Activated T-cell treated with anti-CD3 and anti-CD28 coated beads, Interleukin-2, amount 50 U/mL, for 72 hours (primary cell): ENCODE measurements around the gene IPPK. TPM values are rescaled to one million over a fixed set of nuclear protein-coding genes. Genes with fewer than 3 reads are reported as not detected.
A peak's percentile ranks its signal among the peaks of the same experiment; 100 is the strongest.

Experiments
- ATAC-seq, 2 donors: fragments of 150-1000 bp; cut with Tn5 transposase; replicated peaks in 1 of 2; 2 replicates each; pipeline ENCODE4 v1.10.0; 2021; ENCODE audit warnings: moderate library complexity in 2 of 2, mild to moderate bottlenecking in 1 of 2
- DNase-seq, 2 donors: peaks; one replicate each; pipeline ENCODE4 v3.0.0; 2021 to 2022; ENCODE audit warnings: mixed read lengths in 1 of 2
- H3K27ac Mint-ChIP-seq: one replicate; pipeline ENCODE4 v1.8.0; 2022; ENCODE audit warnings: mild to moderate bottlenecking, moderate library complexity, mixed read lengths
- H3K27me3 Mint-ChIP-seq: one replicate; pipeline ENCODE4 v1.8.0; 2022; ENCODE audit warnings: low read depth, mixed read lengths
- H3K36me3 Mint-ChIP-seq, 2 donors: one replicate each; pipeline ENCODE4 v1.8.0; 2022; ENCODE audit warnings: mixed read lengths in 2 of 2, mild to moderate bottlenecking in 1 of 2; ENCODE audit not compliant: insufficient read depth in 2 of 2
- H3K4me1 Mint-ChIP-seq: one replicate; pipeline ENCODE4 v1.8.0; 2022; ENCODE audit warnings: low read depth, mixed read lengths
- H3K4me3 Mint-ChIP-seq, 2 donors: one replicate each; pipeline ENCODE4 v1.8.0; 2022; ENCODE audit warnings: mild to moderate bottlenecking in 2 of 2, mixed read lengths in 2 of 2, moderate library complexity in 2 of 2
- H3K9me3 Mint-ChIP-seq, 2 donors: one replicate each; pipeline ENCODE4 v1.8.0; 2022; ENCODE audit warnings: mixed read lengths in 2 of 2
- total RNA-seq, 2 donors: library from RNA; stranded (reverse); gene quantifications; one replicate each; pipeline ENCODE4 v1.2.3, GENCODE V29; 2022

The IPPK gene, protein sequence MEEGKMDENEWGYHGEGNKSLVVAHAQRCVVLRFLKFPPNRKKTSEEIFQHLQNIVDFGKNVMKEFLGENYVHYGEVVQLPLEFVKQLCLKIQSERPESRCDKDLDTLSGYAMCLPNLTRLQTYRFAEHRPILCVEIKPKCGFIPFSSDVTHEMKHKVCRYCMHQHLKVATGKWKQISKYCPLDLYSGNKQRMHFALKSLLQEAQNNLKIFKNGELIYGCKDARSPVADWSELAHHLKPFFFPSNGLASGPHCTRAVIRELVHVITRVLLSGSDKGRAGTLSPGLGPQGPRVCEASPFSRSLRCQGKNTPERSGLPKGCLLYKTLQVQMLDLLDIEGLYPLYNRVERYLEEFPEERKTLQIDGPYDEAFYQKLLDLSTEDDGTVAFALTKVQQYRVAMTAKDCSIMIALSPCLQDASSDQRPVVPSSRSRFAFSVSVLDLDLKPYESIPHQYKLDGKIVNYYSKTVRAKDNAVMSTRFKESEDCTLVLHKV
- total RNA-seq = 10 to 100 TPM; 12.2 to 14.9 TPM

DNA sequence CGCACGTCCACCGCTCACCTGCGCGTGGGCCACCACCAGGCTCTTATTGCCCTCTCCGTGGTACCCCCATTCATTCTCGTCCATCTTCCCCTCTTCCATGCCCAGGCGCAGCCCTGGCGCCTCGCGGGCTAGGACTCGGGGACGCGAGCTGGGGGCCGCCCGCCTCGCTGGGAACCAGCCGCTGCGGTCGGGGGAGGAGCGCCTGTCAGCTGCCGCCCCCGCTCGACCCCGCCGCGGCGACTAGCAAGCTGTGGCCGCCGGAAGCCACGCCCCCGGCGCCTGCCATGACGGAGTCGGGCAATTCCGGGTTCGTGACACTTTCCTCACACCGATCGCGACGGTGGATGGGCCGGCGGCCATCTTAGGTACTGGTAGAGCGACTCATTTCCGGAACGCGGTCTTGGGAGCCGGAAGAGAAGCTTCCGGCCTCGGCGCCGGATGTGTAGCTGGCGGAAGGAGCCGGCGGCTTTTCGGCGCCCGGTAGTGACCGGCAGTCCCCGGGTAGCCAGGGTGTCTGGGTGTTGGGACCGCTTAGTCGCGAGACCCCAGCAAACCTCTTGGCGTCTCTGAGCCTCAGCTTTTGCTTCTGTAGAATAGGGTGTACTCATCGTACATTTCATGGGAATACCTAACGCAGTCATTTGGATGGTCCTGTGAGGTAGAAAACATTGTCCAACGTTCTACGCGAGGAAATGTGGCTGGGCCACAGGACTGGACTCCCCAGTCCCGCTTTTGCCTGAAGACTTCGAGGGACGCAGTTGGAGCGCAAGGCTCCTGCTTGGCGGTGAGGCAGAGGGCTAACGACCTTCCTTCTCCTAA is at the start of gene IPPK:
IPPK (minus strand) TSS at position 242 of the 819 bp plus-strand sequence; CDS start at position 99, 143 bp downstream.
- H3K36me3 Mint-ChIP-seq = peaks cover 0 to 5% of the 10 kb centered on the region in 2 donors
- no peaks in the 10 kb centered on the region for H3K27me3 Mint-ChIP-seq
- peak within 1 kb of the TSS; percentile 85 for H3K27ac Mint-ChIP-seq
- no peaks in the 10 kb centered on the region for H3K9me3 Mint-ChIP-seq
- peak; percentile 93 to 96 for ATAC-seq
- peaks cover 43% of the 10 kb centered on the region for H3K4me1 Mint-ChIP-seq
- H3K4me3 Mint-ChIP-seq = peak within 1 kb of the TSS; percentile 71 to 84
- DNase-seq = peak; percentile 99

DNA sequence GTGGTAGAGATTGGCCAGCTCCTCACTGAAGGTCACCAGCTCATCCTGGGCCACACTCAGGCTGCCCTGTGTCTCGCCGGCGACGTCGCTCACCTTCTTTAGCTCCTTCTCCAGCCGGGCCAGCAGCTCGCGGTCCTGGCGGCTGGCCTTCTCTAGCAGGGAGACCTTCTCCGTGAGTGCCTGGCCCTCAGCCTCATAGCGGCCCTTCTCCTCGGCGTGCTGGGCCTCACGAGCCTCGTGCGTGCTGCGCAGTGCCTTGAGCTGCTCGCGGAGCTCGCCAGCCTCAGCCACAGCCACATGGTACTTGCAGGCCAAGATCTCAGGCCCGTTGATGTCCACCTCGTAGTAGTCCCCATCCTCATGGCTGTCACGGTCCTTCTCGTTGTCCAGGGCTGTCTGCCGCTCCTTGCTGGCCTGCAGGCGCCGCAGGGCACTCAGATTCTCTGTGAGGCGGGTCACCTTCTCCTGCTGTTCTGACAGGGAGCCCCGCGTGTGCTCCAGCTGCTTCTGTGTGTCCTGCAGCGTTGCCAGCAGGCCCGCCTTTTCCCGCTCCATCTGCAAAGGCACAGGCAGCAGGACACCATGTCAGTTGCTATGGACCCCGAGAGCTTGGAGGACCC is 49.2 kb upstream of the IPPK start:
- H3K9me3 Mint-ChIP-seq = no peaks in the 10 kb centered on the region
- H3K36me3 Mint-ChIP-seq = peaks cover 0 to 4% of the 10 kb centered on the region in 2 donors

DNA sequence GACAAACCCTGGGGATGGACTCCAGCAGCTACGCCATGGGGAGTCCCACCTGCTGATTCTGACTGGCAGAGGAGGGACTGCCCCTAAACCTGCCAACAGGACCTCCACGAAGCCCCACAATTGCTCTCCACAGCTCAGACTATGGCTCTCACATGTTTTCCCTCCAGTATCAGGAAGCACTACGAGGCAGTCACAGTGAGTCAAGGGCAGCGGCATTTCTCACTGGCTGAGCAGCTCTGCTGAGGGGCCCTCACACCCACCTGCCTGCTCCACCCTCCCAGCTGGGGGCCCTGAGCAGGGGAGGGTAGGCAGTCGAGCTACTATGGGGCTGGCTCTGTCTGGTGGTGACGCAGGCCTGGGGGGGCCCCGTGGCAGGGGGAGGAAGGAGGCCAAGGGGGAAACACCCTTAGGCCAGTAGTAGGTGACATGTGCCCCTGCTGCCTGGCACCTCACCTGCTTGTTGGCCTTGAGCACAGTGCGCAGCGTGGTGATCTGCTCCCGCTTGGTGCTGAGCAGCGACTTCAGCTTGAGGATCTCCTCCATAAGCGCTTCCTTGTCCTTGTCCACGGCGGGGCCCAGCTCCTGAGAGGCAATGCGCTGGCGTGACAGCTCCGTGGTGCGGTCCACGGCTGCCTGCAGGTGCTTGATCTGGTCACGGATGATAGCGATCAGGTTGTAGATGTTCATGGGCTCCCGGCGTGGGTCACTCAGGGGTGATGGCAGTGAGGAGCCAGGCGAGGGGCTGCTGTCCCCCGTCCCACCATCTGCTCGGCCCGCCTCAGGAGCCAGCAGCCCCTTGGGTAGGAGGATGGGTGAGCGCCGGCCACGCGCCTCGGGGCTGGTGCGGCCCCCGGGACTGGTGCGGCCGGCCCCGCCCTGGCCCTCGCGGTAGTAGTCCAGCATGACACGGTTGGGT is 48.4 kb upstream of the IPPK start:
- no peak overlapping the region for H3K27ac Mint-ChIP-seq

More for the DNA sequence above, 49.2 kb upstream of the IPPK start:
- no peak overlapping the region for H3K27ac Mint-ChIP-seq
- H3K27me3 Mint-ChIP-seq = no peaks in the 10 kb centered on the region
- no peak for ATAC-seq
- no peaks in the 10 kb centered on the region for H3K4me1 Mint-ChIP-seq
- H3K4me3 Mint-ChIP-seq = no peak overlapping the region
- DNase-seq = no peak

DNA sequence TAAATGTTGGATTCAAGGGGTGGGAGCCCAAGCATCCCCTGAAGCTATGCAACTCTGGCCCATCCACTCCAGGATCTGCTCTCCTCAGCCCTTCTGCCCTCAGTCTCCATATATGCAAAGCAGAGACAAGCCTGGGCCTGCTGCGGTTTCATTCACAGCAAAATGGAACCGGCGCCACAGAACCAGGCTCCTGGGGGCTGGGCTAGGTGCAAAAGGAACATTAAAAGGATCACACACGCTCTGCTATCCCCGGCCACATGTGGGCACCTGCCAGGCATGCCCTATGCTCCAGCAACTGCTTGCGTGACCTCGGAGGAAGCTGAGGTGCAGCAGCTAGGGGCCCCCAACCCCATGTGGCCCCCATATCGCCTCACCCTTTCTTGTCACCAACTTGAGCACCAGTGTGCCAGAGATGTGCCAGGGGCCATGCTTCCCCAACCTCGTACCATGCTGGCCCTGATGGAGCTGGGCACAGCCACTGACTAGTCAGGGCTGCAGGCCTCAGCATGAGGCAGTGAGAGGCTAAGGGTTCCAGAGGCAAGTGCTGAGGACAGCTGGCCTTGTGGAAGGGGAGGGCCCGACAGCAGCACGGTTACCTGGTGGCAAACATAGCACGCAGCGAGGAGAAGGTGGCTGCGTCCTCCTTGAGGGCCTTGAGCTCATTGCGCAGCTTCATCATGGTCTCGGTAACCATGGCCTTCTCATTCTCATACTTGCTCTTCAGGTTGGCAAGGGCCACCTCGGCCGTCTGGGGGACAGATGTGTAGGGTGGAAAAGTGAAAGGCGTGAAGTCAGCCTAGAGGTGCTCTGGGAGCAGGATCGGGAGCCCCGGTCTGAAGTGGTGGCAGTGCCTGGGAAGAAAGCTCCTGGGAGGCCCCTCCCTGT is 47.5 kb upstream of the IPPK start:
- no peak overlapping the region for H3K4me3 Mint-ChIP-seq
- DNase-seq (no peak), ATAC-seq (no peak)
- no peaks in the 10 kb centered on the region for H3K9me3 Mint-ChIP-seq
- H3K4me1 Mint-ChIP-seq = peaks cover 13% of the 10 kb centered on the region
- no peak overlapping the region for H3K27ac Mint-ChIP-seq
- H3K36me3 Mint-ChIP-seq = peaks cover 2 to 13% of the 10 kb centered on the region in 2 donors
- no peaks in the 10 kb centered on the region for H3K27me3 Mint-ChIP-seq

More for the DNA sequence above, 48.4 kb upstream of the IPPK start:
- Mint-ChIP-seq H3K27me3 (no peaks in the 10 kb centered on the region), H3K9me3 (no peaks in the 10 kb centered on the region), H3K4me1 (peaks cover 4% of the 10 kb centered on the region), H3K36me3 (peaks cover 0 to 6% of the 10 kb centered on the region in 2 donors), H3K4me3 (no peak overlapping the region)
- ATAC-seq (peak; percentile 25 to 33), DNase-seq (no peak)

DNA sequence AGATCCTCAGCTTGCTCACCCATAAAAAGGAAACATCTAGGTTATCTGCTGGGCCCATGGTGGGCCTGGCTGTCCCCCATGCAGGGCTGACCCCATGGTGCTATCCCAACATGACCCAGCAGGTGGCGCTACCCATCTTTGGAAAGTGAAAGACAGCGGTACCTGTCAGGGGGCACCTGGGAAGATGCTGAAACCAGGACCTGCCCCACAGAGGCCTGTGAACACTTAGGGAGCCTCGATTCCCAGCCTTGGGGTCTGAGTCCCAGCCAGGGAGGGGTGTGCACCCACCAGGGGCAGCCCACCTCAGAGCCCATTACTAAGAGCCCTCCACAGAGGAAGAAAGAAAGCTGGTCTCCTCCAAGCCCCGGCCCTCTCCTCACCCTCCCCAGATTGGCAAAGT is 46.6 kb upstream of the IPPK start:
- peak; percentile 70 to 75 for ATAC-seq
- no peaks in the 10 kb centered on the region for H3K9me3 Mint-ChIP-seq
- DNase-seq = peak; percentile 81 to 86
- peaks cover 21% of the 10 kb centered on the region for H3K4me1 Mint-ChIP-seq
- H3K36me3 Mint-ChIP-seq = peaks cover 2 to 13% of the 10 kb centered on the region in 2 donors
- no peak overlapping the region for H3K4me3 Mint-ChIP-seq
- H3K27ac Mint-ChIP-seq = no peak overlapping the region
- no peaks in the 10 kb centered on the region for H3K27me3 Mint-ChIP-seq

DNA sequence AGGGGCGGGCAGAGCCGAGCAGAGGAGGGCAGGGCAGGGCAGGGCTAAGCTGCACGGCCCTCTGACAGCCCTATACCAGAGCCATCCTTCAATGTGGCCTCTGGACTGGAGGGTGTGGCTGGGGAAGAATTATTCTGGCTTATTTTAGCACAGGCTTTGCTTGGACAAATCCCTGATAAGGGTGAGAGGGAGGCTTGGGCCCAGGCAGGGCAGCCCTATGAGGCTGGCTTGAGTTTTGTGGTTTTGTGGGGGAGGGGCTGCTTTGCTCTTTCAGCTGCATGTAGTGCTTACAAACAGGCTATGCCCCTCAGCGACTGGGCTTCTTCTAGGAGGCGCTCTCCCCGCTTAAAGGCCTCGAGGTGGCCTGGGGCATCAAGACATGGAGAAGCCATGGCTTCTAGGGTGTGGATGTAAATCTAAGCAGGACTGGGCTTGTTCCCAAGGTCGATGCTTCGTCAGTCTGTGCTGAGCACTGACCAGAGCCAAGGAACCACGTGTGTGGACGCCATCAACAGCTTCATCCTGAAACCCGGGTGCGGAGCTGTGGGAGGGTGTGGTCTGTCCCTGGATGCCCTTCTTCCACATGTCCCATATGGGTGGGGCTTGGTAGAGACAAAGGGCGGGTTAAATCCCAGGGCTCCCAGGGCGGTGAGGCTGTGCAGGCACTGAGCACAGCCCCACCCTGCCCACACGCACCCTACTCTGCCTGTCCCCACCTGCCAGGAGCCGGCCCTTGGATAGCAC is 45.7 kb upstream of the IPPK start:
- ATAC-seq (no peak), DNase-seq (no peak)
- Mint-ChIP-seq H3K36me3 (peaks cover 2 to 13% of the 10 kb centered on the region in 2 donors), H3K27me3 (no peaks in the 10 kb centered on the region), H3K4me1 (peaks cover 24% of the 10 kb centered on the region), H3K9me3 (no peaks in the 10 kb centered on the region), H3K4me3 (no peak overlapping the region), H3K27ac (no peak overlapping the region)

DNA sequence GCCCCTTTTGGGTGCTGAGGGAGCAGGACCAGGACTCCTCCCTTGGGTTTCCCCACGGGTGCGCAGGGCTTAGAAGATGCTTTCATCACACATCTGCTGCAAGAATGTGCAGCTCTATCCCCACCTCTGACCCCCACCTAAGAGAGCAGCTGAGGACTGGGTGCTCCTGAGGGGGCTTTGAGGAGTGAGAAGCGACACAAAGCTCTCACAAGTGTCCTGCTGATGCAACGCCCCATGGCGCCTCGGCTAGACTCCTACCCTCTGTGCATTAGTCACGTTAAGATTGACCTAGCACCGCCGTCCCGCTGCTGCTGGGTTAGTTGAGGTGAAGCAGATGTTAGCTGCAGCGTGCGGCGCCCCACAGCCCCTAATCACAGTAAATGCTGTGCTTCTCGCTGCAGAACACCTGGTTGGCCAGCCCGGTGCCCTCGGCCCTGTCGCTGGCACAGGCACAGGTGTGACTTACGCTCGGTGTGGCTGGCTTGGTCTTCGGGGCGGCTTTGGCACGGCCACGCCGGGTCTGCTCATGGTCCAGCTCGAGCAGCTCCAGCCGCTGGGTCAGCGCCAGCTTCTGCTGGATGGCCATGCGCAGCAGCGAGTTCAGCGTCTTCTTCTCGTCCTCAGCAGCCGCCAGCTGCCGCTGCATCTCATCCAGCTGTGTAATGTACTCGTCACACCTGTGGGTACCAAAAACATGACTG is 45.0 kb upstream of the IPPK start:
- no peak for ATAC-seq
- H3K4me3 Mint-ChIP-seq = no peak overlapping the region
- H3K27ac Mint-ChIP-seq = no peak overlapping the region
- H3K4me1 Mint-ChIP-seq = peaks cover 24% of the 10 kb centered on the region
- DNase-seq = no peak
- no peaks in the 10 kb centered on the region for H3K9me3 Mint-ChIP-seq
- peaks cover 2 to 10% of the 10 kb centered on the region in 2 donors for H3K36me3 Mint-ChIP-seq
- H3K27me3 Mint-ChIP-seq = no peaks in the 10 kb centered on the region

DNA sequence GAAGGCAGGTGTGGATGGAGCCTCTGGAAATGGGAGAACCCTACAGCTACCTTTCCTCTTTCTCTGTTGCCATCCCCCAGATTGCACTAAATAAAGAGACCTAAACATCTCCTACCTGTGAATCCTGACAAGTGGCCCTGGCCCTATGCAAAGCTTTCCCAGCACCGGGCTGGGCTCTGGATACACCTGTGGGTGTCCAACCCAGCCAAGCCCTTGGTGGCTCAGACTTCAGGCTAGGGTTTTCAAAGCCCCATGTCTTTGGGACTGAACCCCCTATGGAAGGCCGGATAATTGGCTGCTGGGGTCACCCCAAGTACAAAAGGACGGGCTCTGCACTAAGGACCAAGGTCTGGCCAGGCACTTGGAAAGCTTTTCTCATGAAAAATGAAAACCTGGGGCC is 44.1 kb upstream of the IPPK start:
- H3K9me3 Mint-ChIP-seq = no peaks in the 10 kb centered on the region
- ATAC-seq (no peak), DNase-seq (no peak)
- peaks cover 2 to 10% of the 10 kb centered on the region in 2 donors for H3K36me3 Mint-ChIP-seq
- peaks cover 24% of the 10 kb centered on the region for H3K4me1 Mint-ChIP-seq
- H3K4me3 Mint-ChIP-seq = no peak overlapping the region
- no peaks in the 10 kb centered on the region for H3K27me3 Mint-ChIP-seq
- peak overlapping the region; percentile 38 for H3K27ac Mint-ChIP-seq

DNA sequence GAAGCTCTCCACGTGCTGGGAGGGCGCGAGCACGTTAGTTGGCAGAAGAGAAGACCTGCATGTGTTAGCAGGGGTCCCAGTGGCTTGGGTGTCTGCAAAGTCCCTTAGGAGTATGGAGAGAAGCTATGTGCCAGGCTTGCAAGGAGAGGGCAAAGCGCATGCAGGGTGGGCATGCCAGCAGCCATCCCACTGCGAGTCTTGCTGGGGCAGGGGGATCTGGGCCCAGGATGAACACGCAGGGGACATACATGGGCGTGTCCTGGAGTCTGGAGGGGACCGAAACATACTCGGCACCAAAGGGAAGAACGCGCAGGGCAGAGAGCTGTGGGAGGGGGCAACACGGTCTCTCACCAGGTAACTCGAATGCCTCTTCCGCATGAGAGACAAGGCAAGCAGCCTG is 43.6 kb upstream of the IPPK start:
- peaks cover 2 to 10% of the 10 kb centered on the region in 2 donors for H3K36me3 Mint-ChIP-seq

DNA sequence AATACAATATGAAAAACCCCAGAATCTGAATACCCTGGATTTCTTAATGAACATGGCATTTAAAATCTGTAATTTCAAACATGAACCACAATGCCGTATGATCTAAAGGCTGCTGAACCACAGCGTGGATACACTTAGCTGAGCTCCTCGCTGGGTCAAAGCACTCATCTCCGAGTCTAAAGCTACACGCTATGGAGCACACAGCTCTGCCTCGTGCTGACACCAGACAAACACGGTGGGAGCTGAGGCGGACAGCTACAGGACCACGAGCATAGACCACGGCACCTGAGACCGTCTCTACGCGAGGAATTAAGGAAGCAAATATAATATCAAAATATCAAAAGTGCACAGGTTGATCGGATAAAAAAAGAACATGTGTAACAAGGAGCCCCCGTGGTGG is 42.8 kb upstream of the IPPK start:
- Mint-ChIP-seq H3K36me3 (peaks cover 2 to 10% of the 10 kb centered on the region in 2 donors), H3K27me3 (no peaks in the 10 kb centered on the region), H3K9me3 (no peaks in the 10 kb centered on the region), H3K4me1 (peaks cover 24% of the 10 kb centered on the region), H3K4me3 (no peak overlapping the region), H3K27ac (peak overlapping the region; percentile 88)
- no peak for DNase-seq
- no peak for ATAC-seq

More for the DNA sequence above, 43.6 kb upstream of the IPPK start:
- H3K27ac Mint-ChIP-seq = peak overlapping the region; percentile 38
- no peaks in the 10 kb centered on the region for H3K27me3 Mint-ChIP-seq
- H3K4me1 Mint-ChIP-seq = peaks cover 24% of the 10 kb centered on the region
- H3K9me3 Mint-ChIP-seq = no peaks in the 10 kb centered on the region
- H3K4me3 Mint-ChIP-seq = no peak overlapping the region
- DNase-seq (no peak), ATAC-seq (no peak)
